HG02943 (cell line): ENCODE measurements around the gene RAD54L2.
"Not testable (repeated sequence)": the region's sequence is repeated elsewhere in the genome, so short reads cannot be mapped to it uniquely, and the experiment has no call there.

Source experiments
- ATAC-seq: cut with Tn5 transposase; IDR thresholded peaks from one replicate; pipeline ENCODE4 v1.9.1; 2021; ENCODE audit warnings: mild to moderate bottlenecking, low read depth, moderate library complexity; ENCODE audit not compliant: unreplicated experiment

Gene RAD54L2

GRCh38 chr3:51542596-51542995 is 4.1 kb downstream of the RAD54L2 start:
- ATAC-seq, result not testable (repeated sequence)

- no peak for ATAC-seq
These were observed 5.7 kb downstream of the RAD54L2 start for GRCh38 chr3:51544011-51544775.

- no peak for ATAC-seq
These were observed 8.8 kb downstream of the RAD54L2 start for GRCh38 chr3:51547274-51547673.

- no peak for ATAC-seq
These were observed 10.8 kb downstream of the RAD54L2 start for GRCh38 chr3:51549311-51549710.

- ATAC-seq, result no peak
These were observed 11.7 kb downstream of the RAD54L2 start for GRCh38 chr3:51550080-51550819.

- no peak for ATAC-seq
These were observed 19.5 kb downstream of the RAD54L2 start for GRCh38 chr3:51557993-51558392.

GRCh38 chr3:51559411-51559888 is 20.9 kb downstream of the RAD54L2 start:
- no peak for ATAC-seq

- ATAC-seq, result no peak
These were observed 21.4 kb downstream of the RAD54L2 start for GRCh38 chr3:51559961-51560360.

GRCh38 chr3:51562403-51562802 is 23.9 kb downstream of the RAD54L2 start:
- not testable (repeated sequence) for ATAC-seq

- no peak for ATAC-seq
These were observed 29.5 kb downstream of the RAD54L2 start for GRCh38 chr3:51568036-51568435.

GRCh38 chr3:51568996-51569395 is 30.5 kb downstream of the RAD54L2 start:
- no peak for ATAC-seq

GRCh38 chr3:51578238-51578637 is 39.7 kb downstream of the RAD54L2 start:
- ATAC-seq, result no peak

- no peak for ATAC-seq
These were observed 41.9 kb downstream of the RAD54L2 start for GRCh38 chr3:51580418-51580817.

GRCh38 chr3:51581524-51581923 is 43.0 kb downstream of the RAD54L2 start:
- no peak for ATAC-seq

- ATAC-seq, result no peak
These were observed 46.7 kb downstream of the RAD54L2 start for GRCh38 chr3:51585197-51585596.

GRCh38 chr3:51585871-51586270 is 47.4 kb downstream of the RAD54L2 start:
- no peak for ATAC-seq
